ENCODE results near the gene HDC.

HDC gene

GRCh38 chr15:50265620-50266019 is at the start of gene HDC:
Gene HDC (minus strand): TSS chr15:50265726. CDS start chr15:50265623, 103 bp downstream.
- DNase-seq (ENCODE audit: low read depth): no peak
- H3K4me3 ChIP-seq (ENCODE audit: low read depth, low read length): no peak within 1 kb of the TSS
- TF ChIP-seq, protein P1, sequence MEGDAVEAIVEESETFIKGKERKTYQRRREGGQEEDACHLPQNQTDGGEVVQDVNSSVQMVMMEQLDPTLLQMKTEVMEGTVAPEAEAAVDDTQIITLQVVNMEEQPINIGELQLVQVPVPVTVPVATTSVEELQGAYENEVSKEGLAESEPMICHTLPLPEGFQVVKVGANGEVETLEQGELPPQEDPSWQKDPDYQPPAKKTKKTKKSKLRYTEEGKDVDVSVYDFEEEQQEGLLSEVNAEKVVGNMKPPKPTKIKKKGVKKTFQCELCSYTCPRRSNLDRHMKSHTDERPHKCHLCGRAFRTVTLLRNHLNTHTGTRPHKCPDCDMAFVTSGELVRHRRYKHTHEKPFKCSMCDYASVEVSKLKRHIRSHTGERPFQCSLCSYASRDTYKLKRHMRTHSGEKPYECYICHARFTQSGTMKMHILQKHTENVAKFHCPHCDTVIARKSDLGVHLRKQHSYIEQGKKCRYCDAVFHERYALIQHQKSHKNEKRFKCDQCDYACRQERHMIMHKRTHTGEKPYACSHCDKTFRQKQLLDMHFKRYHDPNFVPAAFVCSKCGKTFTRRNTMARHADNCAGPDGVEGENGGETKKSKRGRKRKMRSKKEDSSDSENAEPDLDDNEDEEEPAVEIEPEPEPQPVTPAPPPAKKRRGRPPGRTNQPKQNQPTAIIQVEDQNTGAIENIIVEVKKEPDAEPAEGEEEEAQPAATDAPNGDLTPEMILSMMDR (conservative IDR thresholded peaks at IDR 0.05; ENCODE audit: low read depth, low read length): no peak

DNA sequence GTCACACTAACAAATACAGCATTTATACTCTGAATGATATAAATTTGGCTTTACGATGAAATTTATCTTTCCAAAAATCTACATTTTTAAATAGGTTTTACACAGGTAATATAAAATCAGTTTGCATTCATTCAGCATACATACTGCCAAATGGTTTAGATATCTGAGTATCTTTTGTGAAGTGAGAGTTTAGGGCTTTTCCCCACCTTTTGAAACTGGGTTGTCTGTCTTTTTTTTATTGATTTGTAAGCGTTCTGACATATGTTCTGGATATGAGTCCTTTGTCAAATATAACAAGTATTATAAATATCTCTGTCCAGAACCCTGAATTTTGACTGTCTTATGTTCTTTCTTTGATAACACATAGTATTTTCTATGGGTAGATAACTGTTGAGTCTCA is 47.1 kb upstream of the HDC start:
- no peak for DNase-seq (ENCODE audit: low read depth)
- no peak overlapping the region for H3K4me3 ChIP-seq (ENCODE audit: low read depth, low read length)
- TF ChIP-seq, protein P1 (conservative IDR thresholded peaks at IDR 0.05; ENCODE audit: low read depth, low read length): no peak

DNA sequence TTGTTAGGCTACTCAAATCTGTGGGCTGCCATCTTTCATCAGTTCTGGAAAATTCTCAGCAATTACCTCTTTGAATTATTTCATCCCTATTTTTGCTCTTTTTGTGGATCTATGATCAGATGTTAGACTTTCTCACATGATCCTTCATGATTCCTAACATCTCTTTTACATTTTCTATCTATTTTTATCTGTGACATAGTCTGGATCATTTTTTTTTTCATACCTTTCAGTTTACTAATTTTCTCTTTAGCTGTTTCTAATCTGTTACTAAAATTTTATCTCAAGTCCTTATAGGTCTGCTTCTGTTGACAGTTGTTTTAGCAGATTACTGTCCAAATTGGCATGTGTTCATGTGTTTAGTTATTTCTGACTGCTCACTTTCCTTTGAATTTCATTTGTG is 42.3 kb upstream of the HDC start:
- H3K4me3 ChIP-seq (ENCODE audit: low read depth, low read length): no peak overlapping the region
- no peak for DNase-seq (ENCODE audit: low read depth)
- TF ChIP-seq, protein P1 (conservative IDR thresholded peaks at IDR 0.05; ENCODE audit: low read depth, low read length): no peak

GRCh38 chr15:50304836-50305235 is 39.3 kb upstream of the HDC start:
- TF ChIP-seq, protein P1 (conservative IDR thresholded peaks at IDR 0.05; ENCODE audit: low read depth, low read length): no peak
- no peak overlapping the region for H3K4me3 ChIP-seq (ENCODE audit: low read depth, low read length)
- no peak for DNase-seq (ENCODE audit: low read depth)

GRCh38 chr15:50302581-50302980 is 37.1 kb upstream of the HDC start:
- H3K4me3 ChIP-seq (ENCODE audit: low read depth, low read length): no peak overlapping the region
- no peak for DNase-seq (ENCODE audit: low read depth)
- TF ChIP-seq, protein P1 (conservative IDR thresholded peaks at IDR 0.05; ENCODE audit: low read depth, low read length): no peak

- TF ChIP-seq, protein P1 (conservative IDR thresholded peaks at IDR 0.05; ENCODE audit: low read depth, low read length): no peak
- no peak for DNase-seq (ENCODE audit: low read depth)
- H3K4me3 ChIP-seq (ENCODE audit: low read depth, low read length): no peak overlapping the region
These were observed 32.8 kb upstream of the HDC start for GRCh38 chr15:50298340-50298739.

GRCh38 chr15:50295966-50296365 is 30.4 kb upstream of the HDC start:
- H3K4me3 ChIP-seq (ENCODE audit: low read depth, low read length): no peak overlapping the region
- TF ChIP-seq, protein P1 (conservative IDR thresholded peaks at IDR 0.05; ENCODE audit: low read depth, low read length): no peak
- no peak for DNase-seq (ENCODE audit: low read depth)
